Epithelial cell of proximal tubule (primary cell): Measurements from ENCODE around the gene MANSC1. TPM values are rescaled to one million over a fixed set of nuclear protein-coding genes. Genes with fewer than 3 reads are reported as not detected.

Experiments used
- DNase-seq: peaks from one replicate; pipeline ENCODE4 v3.0.0-alpha.2; 2011; ENCODE audit warnings: low read depth
- H3K4me3 ChIP-seq: 2 replicates; pipeline ENCODE4 v1.5.1; 2011; ENCODE audit warnings: low read depth, mild to moderate bottlenecking, low read length
- total RNA-seq: library from RNA; depleted of rRNA; stranded (reverse); fragments of >200 nt; gene quantifications from 2 replicates; pipeline ENCODE4 v1.2.3, GENCODE V29; 2015
- TF ChIP-seq, protein P1 (sequence below): conservative IDR thresholded peaks from 2 replicates; pipeline ENCODE4 v1.5.1; 2012; ENCODE audit warnings: low read depth, mild to moderate bottlenecking, low read length

Gene MANSC1
- total RNA-seq, 1 donor from 2014 or later = 10.6 TPM

DNA sequence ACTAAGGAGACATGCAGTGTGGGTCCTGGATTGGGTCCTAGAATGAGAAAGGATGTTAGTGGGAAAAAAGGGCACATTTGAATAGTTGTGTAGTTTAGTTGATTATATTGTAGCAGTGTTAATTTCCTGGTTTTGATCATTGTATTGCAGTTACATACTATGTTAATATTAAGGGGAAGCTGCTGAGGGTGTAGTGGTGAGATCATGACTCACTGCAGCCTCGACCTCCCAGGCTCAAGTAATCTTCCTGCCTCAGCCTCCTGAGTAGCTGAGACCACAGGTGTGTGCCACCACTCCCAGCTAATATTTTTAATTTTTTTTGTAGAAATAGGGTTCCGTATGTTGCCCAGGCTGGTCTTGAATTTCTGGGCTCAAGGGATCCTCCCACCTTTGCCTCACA, 28.6 kb upstream of the MANSC1 start:
- no peak overlapping the region for H3K4me3 ChIP-seq
- DNase-seq = no peak
- TF ChIP-seq, protein P1, sequence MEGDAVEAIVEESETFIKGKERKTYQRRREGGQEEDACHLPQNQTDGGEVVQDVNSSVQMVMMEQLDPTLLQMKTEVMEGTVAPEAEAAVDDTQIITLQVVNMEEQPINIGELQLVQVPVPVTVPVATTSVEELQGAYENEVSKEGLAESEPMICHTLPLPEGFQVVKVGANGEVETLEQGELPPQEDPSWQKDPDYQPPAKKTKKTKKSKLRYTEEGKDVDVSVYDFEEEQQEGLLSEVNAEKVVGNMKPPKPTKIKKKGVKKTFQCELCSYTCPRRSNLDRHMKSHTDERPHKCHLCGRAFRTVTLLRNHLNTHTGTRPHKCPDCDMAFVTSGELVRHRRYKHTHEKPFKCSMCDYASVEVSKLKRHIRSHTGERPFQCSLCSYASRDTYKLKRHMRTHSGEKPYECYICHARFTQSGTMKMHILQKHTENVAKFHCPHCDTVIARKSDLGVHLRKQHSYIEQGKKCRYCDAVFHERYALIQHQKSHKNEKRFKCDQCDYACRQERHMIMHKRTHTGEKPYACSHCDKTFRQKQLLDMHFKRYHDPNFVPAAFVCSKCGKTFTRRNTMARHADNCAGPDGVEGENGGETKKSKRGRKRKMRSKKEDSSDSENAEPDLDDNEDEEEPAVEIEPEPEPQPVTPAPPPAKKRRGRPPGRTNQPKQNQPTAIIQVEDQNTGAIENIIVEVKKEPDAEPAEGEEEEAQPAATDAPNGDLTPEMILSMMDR = no peak

DNA sequence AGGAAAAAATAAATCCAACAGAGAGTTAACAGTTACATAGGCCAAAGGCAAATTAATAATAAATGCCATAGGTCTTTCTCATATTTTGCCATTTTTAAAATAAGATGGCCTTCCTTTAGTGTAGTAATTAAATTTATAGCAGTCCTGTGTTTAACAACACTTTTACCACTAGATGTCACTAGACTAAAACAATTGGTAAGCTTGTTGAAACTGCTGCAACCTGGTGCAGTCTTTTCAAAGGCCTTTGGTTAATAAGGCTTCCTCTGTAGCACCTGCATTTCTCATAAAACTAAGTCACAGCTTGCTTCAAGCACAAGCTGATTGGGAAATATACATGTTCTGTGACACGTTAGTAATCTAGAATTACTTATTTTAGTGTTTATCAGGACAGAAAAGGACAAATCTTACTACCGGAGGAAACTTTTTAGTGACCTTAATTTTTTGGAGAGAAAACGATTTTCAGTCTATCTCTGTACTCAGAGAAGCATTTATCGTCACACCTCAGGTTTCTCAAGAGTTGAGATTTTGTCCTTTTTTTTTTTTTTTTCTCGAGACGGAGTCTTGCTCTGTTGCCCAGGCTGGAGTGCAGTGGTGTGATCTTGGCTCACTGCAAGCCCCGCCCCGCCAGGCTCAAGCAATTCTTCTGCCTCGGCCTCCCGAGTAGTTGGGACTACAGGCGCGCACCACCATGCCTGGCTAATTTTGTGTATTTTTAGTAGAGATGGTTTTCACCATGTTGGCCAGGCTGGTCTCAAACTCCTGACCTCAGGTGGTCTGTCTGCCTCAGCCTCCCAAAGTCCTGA, 26.8 kb upstream of the MANSC1 start:
- no peak overlapping the region for H3K4me3 ChIP-seq
- peak; percentile 50 for DNase-seq
- TF ChIP-seq, protein P1 = peak; percentile 65

DNA sequence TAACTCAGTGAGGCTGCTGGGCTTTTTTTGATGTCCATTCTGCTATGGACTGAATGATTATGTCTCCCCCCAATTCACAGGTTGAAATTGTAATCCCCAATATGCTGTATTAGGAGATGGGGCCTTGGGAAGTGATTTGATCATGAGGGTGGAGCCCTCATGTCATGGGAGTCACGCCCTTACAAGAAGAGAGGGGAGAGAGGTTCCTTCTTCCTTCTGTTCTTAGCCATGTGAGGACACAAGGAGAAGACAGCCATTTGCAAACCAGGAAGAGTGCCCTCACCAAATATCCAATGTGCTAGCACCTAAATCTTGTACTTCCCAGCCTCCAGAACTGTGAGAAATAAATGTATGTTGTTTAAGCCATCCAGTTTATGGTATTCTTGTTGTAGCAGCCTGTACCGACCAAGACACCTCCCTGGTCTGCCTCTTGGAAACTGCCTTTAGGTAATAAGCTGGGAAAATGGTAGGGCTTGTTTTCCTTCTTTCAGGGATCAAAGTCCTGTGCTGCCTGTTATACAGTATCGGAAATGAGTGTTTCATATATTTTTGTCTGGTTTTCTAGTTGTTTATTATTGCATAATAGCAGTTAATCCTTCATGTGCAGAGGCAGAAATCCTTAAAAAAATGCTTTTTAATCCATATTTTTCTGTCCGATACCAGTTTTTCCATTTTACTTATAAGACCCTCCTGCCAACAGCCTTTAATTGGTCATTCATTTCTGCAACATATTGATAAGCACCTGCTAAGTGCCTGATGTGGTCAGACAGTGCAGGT, 23.1 kb upstream of the MANSC1 start:
- no peak overlapping the region for H3K4me3 ChIP-seq
- TF ChIP-seq, protein P1 = no peak
- DNase-seq = no peak

DNA sequence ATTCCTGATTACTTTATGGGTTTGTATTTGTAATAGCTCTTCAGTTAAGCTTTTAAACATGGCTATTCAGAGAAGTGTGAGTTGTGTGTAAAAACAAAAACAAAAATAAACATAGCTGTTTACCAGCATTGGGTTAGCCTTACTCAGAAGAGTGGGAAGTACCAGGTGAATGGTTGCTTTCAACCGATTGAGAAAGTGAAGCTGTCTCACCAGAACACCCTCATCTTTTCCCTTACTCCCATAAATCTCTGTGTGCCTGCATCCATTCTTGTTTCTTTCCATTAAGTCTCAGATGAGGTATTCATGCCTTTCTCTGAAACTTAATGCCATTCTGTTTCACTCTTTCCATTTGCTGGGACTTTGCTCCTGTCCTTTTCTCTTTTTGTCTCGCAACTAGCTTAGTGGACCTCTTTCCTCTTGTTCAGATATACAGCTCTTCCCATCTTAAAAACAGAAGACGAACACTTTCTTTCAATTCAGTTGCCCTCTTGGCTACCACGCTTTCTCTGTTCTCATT, 17.5 kb upstream of the MANSC1 start:
- H3K4me3 ChIP-seq = no peak overlapping the region
- DNase-seq = no peak
- TF ChIP-seq, protein P1 = no peak

DNA sequence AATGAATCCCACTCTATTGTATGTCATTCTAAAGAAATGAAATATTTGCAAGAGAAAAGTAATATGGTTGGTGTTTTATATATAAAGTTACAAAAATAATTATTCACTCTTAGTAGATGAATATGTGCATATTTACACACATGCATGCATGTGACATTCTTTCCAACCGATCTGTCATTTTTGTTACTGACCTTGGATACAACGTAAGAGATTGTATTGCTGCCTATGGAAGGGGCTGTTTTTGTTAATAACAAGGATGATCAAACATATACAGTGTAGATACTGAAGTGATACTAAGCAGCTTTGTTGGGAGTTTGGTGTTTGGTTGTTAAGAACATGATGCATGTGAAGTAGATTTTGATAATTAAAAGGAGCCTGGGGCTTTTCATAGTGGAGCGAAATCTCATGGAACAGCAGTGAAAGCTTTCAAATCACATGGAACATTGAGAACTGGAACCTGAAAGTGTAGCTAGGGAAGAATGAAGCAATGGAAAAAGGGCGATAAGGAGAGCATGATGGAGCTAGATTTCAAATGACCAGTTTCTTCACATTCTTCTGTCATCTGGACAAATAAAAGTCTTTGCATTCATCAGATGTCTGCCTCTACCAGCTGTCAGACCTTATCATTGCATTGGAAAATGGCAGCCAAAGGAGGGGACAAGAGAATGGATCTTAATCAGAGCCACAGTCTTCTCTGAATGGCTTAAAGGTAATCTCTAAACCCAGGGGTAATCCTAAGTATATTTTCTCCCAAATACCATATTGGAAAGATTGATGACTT, 16.8 kb upstream of the MANSC1 start:
- no peak for DNase-seq
- TF ChIP-seq, protein P1 = no peak
- no peak overlapping the region for H3K4me3 ChIP-seq

DNA sequence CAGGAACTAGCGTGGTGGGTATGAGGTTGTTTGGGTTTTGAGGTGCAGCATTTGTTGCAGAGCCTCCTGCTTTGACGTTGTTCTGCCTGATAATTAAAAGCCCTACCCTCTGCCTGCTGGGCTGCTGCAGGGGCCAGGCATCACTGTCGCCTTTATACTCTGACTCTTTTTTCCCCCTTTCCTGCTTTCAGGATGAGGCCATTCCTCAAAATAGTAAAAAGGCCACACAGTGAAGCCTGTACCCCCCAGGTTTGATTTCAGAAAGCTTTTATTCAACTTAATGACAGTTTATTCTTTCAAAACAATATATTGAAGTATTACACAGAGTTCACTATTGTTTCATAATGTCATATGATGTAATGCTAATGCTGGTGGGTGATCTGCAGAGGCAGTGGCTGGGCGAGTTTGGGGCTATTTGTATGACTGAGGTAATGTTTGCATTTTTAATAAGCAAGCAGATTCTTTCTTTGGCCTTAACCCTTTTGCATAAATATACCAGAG, 15.9 kb upstream of the MANSC1 start:
- TF ChIP-seq, protein P1 = no peak
- H3K4me3 ChIP-seq = no peak overlapping the region
- DNase-seq = no peak
